ENCODE data around the gene ENDOG.
A peak's percentile ranks its signal among the peaks of the same experiment; 100 is the strongest.

The ENDOG gene

GRCh38 chr9:128802482-128802881 lies 15.8 kb upstream of the ENDOG start:
- no peak overlapping the region for H3K4me3 ChIP-seq (replicated peaks in 1 of 2; ENCODE audit: low read depth in 2 of 2, low read length in 2 of 2)

GRCh38 chr9:128805661-128806060 lies 12.6 kb upstream of the ENDOG start:
- no peak for DNase-seq (ENCODE audit: low read depth in 2 of 2)
- no peak for TF ChIP-seq CTCF (IDR thresholded peaks at IDR 0.05; ENCODE audit: low read depth, low read length)
- no peak overlapping the region for H3K4me3 ChIP-seq (replicated peaks in 1 of 2; ENCODE audit: low read depth in 2 of 2, low read length in 2 of 2)

More at GRCh38 chr9:128802482-128802881, 15.8 kb upstream of the ENDOG start:
- TF ChIP-seq CTCF (IDR thresholded peaks at IDR 0.05; ENCODE audit: low read depth, low read length): no peak
- no peak for DNase-seq (ENCODE audit: low read depth in 2 of 2)

GRCh38 chr9:128807827-128808226 lies 10.5 kb upstream of the ENDOG start:
- DNase-seq (ENCODE audit: low read depth in 2 of 2): no peak
- TF ChIP-seq CTCF (IDR thresholded peaks at IDR 0.05; ENCODE audit: low read depth, low read length): no peak

GRCh38 chr9:128808543-128808942 lies 9.8 kb upstream of the ENDOG start:
- no peak for TF ChIP-seq CTCF (IDR thresholded peaks at IDR 0.05; ENCODE audit: low read depth, low read length)
- DNase-seq (ENCODE audit: low read depth in 2 of 2): no peak

More at GRCh38 chr9:128807827-128808226, 10.5 kb upstream of the ENDOG start:
- H3K4me3 ChIP-seq (replicated peaks in 1 of 2; ENCODE audit: low read depth in 2 of 2, low read length in 2 of 2): no peak overlapping the region

GRCh38 chr9:128809036-128809599 lies 9.2 kb upstream of the ENDOG start:
- no peak overlapping the region for H3K4me3 ChIP-seq (replicated peaks in 1 of 2; ENCODE audit: low read depth in 2 of 2, low read length in 2 of 2)
- TF ChIP-seq CTCF (IDR thresholded peaks at IDR 0.05; ENCODE audit: low read depth, low read length): no peak
- no peak for DNase-seq (ENCODE audit: low read depth in 2 of 2)

More at GRCh38 chr9:128808543-128808942, 9.8 kb upstream of the ENDOG start:
- no peak overlapping the region for H3K4me3 ChIP-seq (replicated peaks in 1 of 2; ENCODE audit: low read depth in 2 of 2, low read length in 2 of 2)

GRCh38 chr9:128809831-128810230 lies 8.5 kb upstream of the ENDOG start:
- no peak overlapping the region for H3K4me3 ChIP-seq (replicated peaks in 1 of 2; ENCODE audit: low read depth in 2 of 2, low read length in 2 of 2)
- DNase-seq (ENCODE audit: low read depth in 2 of 2): no peak
- TF ChIP-seq CTCF (IDR thresholded peaks at IDR 0.05; ENCODE audit: low read depth, low read length): peak; percentile 10

- TF ChIP-seq CTCF (IDR thresholded peaks at IDR 0.05; ENCODE audit: low read depth, low read length): no peak
Observed at GRCh38 chr9:128810873-128811272, 7.4 kb upstream of the ENDOG start.

More at GRCh38 chr9:128810873-128811272, 7.4 kb upstream of the ENDOG start:
- no peak overlapping the region for H3K4me3 ChIP-seq (replicated peaks in 1 of 2; ENCODE audit: low read depth in 2 of 2, low read length in 2 of 2)
- no peak for DNase-seq (ENCODE audit: low read depth in 2 of 2)
